ENCODE measurements around the gene MAPK14.
"Not testable (repeated sequence)": the region's sequence is repeated elsewhere in the genome, so short reads cannot be mapped to it uniquely, and the experiment has no call there.

DNA sequence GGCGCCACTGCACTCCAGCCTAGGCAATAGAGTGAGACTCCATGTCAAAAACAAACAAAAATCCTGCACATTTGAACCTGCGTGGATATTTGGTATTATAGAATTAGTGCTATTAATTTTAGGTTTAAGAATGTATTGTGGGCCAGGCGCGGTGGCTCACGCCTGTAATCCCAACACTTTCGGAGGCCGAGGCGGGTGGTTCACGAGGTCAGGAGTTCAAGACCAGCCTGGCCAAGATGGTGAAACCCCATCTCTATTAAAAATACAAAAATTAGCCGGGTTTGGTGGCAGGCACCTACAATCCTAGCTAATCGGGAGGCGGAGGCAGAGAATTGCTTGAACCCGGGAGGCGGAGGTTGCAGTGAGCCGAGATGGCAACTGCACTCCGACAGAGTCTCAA, 101.7 kb downstream of the MAPK14 start:
- not testable (repeated sequence) for TF ChIP-seq EZH2 (IDR thresholded peaks at IDR 0.05; ENCODE audit: borderline replicate concordance, low read depth, low read length, severe bottlenecking); POLR2AphosphoS5 (IDR thresholded peaks at IDR 0.05; ENCODE audit: insufficient read depth, low read depth, low read length); MYC (IDR thresholded peaks at IDR 0.05; ENCODE audit: low read depth, low read length); POLR2A (IDR thresholded peaks at IDR 0.05; ENCODE audit: low read depth, low read length); FOS (IDR thresholded peaks at IDR 0.05; ENCODE audit: borderline replicate concordance, insufficient read depth, low read length); JUN (IDR thresholded peaks at IDR 0.05; ENCODE audit: borderline replicate concordance, insufficient read depth, insufficient read length, low read depth)
- TF ChIP-seq, protein P1, sequence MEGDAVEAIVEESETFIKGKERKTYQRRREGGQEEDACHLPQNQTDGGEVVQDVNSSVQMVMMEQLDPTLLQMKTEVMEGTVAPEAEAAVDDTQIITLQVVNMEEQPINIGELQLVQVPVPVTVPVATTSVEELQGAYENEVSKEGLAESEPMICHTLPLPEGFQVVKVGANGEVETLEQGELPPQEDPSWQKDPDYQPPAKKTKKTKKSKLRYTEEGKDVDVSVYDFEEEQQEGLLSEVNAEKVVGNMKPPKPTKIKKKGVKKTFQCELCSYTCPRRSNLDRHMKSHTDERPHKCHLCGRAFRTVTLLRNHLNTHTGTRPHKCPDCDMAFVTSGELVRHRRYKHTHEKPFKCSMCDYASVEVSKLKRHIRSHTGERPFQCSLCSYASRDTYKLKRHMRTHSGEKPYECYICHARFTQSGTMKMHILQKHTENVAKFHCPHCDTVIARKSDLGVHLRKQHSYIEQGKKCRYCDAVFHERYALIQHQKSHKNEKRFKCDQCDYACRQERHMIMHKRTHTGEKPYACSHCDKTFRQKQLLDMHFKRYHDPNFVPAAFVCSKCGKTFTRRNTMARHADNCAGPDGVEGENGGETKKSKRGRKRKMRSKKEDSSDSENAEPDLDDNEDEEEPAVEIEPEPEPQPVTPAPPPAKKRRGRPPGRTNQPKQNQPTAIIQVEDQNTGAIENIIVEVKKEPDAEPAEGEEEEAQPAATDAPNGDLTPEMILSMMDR (IDR thresholded peaks at IDR 0.05; ENCODE audit: extremely low read depth in 1 of 2, insufficient read depth in 1 of 2, low read depth in 1 of 2, low read length in 2 of 2): not testable (repeated sequence)
- TF ChIP-seq, protein P2, sequence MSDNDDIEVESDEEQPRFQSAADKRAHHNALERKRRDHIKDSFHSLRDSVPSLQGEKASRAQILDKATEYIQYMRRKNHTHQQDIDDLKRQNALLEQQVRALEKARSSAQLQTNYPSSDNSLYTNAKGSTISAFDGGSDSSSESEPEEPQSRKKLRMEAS (IDR thresholded peaks at IDR 0.05; ENCODE audit: insufficient read depth, insufficient read length): not testable (repeated sequence)
